HCT116 (cell line): ENCODE results near the gene ZNF724.

Source experiments
- JUND ChIP-seq: IDR thresholded peaks from 2 replicates; pipeline ENCODE4 v1.6.1; 2012
- POLR2A ChIP-seq: IDR thresholded peaks from 2 replicates; pipeline ENCODE4 v1.7.0; 2011; ENCODE audit warnings: borderline replicate concordance; ENCODE audit not compliant: insufficient read depth, insufficient read length; ENCODE audit errors: extremely low read depth
- POLR2AphosphoS5 ChIP-seq: IDR thresholded peaks from 2 replicates; pipeline ENCODE4 v1.6.1; 2011; ENCODE audit warnings: mild to moderate bottlenecking, low read depth, low read length, moderate library complexity
- RAD21 ChIP-seq: IDR thresholded peaks from 2 replicates; pipeline ENCODE4 v1.6.1; 2012; ENCODE audit warnings: low read depth, mild to moderate bottlenecking
- SRF ChIP-seq: IDR thresholded peaks from 2 replicates; pipeline ENCODE4 v1.6.1; 2012; ENCODE audit warnings: low read depth
- YY1 ChIP-seq: IDR thresholded peaks from 2 replicates; pipeline ENCODE4 v1.6.1; 2011; ENCODE audit warnings: low read length, low read depth, moderate library complexity, mild to moderate bottlenecking; ENCODE audit not compliant: insufficient replicate concordance; ENCODE audit errors: extremely low read depth
- ZNF274 ChIP-seq: fragments of 200-500 bp; sonication (Bioruptor generic); IDR thresholded peaks from 2 replicates; pipeline ENCODE4 v1.6.1; 2014; ENCODE audit warnings: mild to moderate bottlenecking, low read depth, low read length, inconsistent platforms
- TF ChIP-seq, protein P1 (sequence below), 3 experiments: fragments of 200-600 bp in 1 of 3; sonication (generic) in 1 of 3; IDR thresholded peaks in 2 of 3; conservative IDR thresholded peaks in 1 of 3; 2 replicates each; pipeline ENCODE4 v1.5.1; 2012 to 2017; ENCODE audit warnings: low read depth in 2 of 3, low read length in 2 of 3, antibody characterized with exemption in 1 of 3, borderline replicate concordance in 1 of 3, control low read depth in 1 of 3, mild to moderate bottlenecking in 1 of 3, mixed read lengths in 1 of 3, mixed run types in 1 of 3, moderate library complexity in 1 of 3; ENCODE audit not compliant: insufficient read depth in 1 of 3
- TF ChIP-seq, protein P2 (sequence below): IDR thresholded peaks from 2 replicates; pipeline ENCODE4 v1.6.1; 2012; ENCODE audit warnings: low read depth

DNA sequence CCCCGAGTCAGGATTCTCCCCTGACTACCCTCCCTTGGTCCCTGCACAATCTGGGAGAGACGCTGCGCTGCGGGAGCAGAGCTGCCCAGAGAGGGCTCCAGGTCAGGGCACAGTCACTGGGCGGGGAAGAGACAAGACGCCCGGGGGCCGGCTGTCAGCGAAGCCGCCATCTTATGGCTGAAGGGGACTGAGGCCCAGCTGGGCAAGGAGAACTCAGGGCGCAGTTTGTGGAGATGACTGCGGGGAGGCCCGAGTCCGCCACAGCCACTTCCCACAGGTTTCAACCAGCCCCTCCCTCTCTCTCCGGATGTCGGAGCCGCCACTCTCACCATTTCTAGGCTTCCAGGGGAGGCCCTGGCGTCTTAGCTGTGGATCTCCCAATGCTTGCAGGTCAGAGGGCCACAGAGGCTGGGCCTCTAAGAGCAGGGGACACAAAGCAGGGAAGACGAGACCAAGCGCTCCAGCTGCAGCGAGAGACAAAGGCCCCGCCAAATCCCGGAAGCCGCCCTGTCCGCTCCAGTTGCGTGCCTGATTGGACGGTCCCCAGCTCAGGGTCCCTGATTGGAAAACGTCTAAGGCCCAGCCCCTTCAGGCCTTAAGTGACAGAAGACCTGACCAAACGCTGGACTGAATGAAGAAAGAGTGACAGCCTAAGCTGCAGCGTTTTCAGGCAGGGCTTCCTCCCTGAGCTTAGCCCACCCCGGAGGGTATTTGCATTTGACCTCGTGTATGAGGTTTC is at the start of gene ZNF724:
- TF ChIP-seq, protein P1, sequence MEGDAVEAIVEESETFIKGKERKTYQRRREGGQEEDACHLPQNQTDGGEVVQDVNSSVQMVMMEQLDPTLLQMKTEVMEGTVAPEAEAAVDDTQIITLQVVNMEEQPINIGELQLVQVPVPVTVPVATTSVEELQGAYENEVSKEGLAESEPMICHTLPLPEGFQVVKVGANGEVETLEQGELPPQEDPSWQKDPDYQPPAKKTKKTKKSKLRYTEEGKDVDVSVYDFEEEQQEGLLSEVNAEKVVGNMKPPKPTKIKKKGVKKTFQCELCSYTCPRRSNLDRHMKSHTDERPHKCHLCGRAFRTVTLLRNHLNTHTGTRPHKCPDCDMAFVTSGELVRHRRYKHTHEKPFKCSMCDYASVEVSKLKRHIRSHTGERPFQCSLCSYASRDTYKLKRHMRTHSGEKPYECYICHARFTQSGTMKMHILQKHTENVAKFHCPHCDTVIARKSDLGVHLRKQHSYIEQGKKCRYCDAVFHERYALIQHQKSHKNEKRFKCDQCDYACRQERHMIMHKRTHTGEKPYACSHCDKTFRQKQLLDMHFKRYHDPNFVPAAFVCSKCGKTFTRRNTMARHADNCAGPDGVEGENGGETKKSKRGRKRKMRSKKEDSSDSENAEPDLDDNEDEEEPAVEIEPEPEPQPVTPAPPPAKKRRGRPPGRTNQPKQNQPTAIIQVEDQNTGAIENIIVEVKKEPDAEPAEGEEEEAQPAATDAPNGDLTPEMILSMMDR (IDR thresholded peaks at IDR 0.05 in 2 of 3, conservative IDR thresholded peaks at IDR 0.05 in 1 of 3; ENCODE audit: borderline replicate concordance in 1 of 3, insufficient read depth in 1 of 3, low read depth in 2 of 3, low read length in 2 of 3) = no peak
- TF ChIP-seq, protein P2, sequence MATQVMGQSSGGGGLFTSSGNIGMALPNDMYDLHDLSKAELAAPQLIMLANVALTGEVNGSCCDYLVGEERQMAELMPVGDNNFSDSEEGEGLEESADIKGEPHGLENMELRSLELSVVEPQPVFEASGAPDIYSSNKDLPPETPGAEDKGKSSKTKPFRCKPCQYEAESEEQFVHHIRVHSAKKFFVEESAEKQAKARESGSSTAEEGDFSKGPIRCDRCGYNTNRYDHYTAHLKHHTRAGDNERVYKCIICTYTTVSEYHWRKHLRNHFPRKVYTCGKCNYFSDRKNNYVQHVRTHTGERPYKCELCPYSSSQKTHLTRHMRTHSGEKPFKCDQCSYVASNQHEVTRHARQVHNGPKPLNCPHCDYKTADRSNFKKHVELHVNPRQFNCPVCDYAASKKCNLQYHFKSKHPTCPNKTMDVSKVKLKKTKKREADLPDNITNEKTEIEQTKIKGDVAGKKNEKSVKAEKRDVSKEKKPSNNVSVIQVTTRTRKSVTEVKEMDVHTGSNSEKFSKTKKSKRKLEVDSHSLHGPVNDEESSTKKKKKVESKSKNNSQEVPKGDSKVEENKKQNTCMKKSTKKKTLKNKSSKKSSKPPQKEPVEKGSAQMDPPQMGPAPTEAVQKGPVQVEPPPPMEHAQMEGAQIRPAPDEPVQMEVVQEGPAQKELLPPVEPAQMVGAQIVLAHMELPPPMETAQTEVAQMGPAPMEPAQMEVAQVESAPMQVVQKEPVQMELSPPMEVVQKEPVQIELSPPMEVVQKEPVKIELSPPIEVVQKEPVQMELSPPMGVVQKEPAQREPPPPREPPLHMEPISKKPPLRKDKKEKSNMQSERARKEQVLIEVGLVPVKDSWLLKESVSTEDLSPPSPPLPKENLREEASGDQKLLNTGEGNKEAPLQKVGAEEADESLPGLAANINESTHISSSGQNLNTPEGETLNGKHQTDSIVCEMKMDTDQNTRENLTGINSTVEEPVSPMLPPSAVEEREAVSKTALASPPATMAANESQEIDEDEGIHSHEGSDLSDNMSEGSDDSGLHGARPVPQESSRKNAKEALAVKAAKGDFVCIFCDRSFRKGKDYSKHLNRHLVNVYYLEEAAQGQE = no peak
- no peak for TF ChIP-seq POLR2AphosphoS5
- no peak for TF ChIP-seq JUND
- TF ChIP-seq RAD21 = no peak
- no peak for TF ChIP-seq YY1
- TF ChIP-seq ZNF274 = no peak
- no peak for TF ChIP-seq SRF
- no peak for TF ChIP-seq POLR2A
